ENCODE data around the gene RTN4IP1. TPM values are rescaled to one million over a fixed set of nuclear protein-coding genes. Genes with fewer than 3 reads are reported as not detected.

RTN4IP1 gene
- total and polyA plus RNA-seq, 9 of the 15 experiments (the other 6 are each of a cell fraction or from before 2014, with no cell fraction given) = 17.9 to 46.0 (median 22.2) TPM

GRCh38 chr6:106614166-106614565 is 15.1 kb downstream of the RTN4IP1 start (continued):
- TF ChIP-seq ZMIZ1 (IDR thresholded peaks at IDR 0.05; ENCODE audit: low read depth in 2 of 2, low read length in 2 of 2) = no peak
- no peak for TF ChIP-seq KAT7 (CRISPR knock-in tag; IDR thresholded peaks at IDR 0.05; ENCODE audit: borderline replicate concordance)
- no peak for TF ChIP-seq JUND (IDR thresholded peaks at IDR 0.05; ENCODE audit: borderline replicate concordance, low read depth, low read length)
- no peak for TF ChIP-seq JUND (tag; IDR thresholded peaks at IDR 0.05; ENCODE audit: borderline replicate concordance, low read depth, low read length)
- TF ChIP-seq ZFPM2 (CRISPR knock-in tag; IDR thresholded peaks at IDR 0.05) = no peak

- no peaks in the 10 kb centered on the region for H3K9me1 ChIP-seq (ENCODE audit: control insufficient read depth, insufficient read depth, low read length)
- H3K4me2 ChIP-seq (ENCODE audit: insufficient read depth, low read length) = no peak overlapping the region
- H4K20me1 ChIP-seq (replicated peaks; ENCODE audit: control insufficient read depth, insufficient read depth, low read length) = no peaks in the 10 kb centered on the region
- no peaks in the 10 kb centered on the region for H3K79me2 ChIP-seq (ENCODE audit: control insufficient read depth, insufficient read depth, low read length)
- DNase-seq (ENCODE audit: extremely low read depth in 1 of 4, low spot score in 3 of 4) = no peak
- H3K27me3 ChIP-seq (ENCODE audit: control insufficient read depth in 2 of 2, insufficient read depth in 2 of 2, low read length in 2 of 2) = no peaks in the 10 kb centered on the region
- ChIA-PET POLR2A (no interaction called here), CTCF (ENCODE audit: low intra/inter-chr PET ratio) (no interaction called here)
- no peak overlapping the region for H3K4me3 ChIP-seq
- in situ Hi-C loops (cut with MboI) (no loop called here), intact Hi-C loops (cut with micrococcal nuclease) (no loop called here)
- no peak overlapping the region for H3K9ac ChIP-seq (ENCODE audit: insufficient read depth in 1 of 2, low read depth in 2 of 2, low read length in 2 of 2)
- BruUV-seq (replicated peaks) = no TSS peak
- H3K4me1 ChIP-seq (replicated peaks in 1 of 2; ENCODE audit: control insufficient read depth in 2 of 2, insufficient read depth in 2 of 2, low read length in 2 of 2) = no peaks in the 10 kb centered on the region
- no peak for FAIRE-seq
- H2AFZ ChIP-seq (ENCODE audit: low read depth, low read length) = no peak overlapping the region
- H3K27ac ChIP-seq (ENCODE audit: extremely low read depth, low read depth, low read length) = no peak overlapping the region
- H3K36me3 ChIP-seq (ENCODE audit: control insufficient read depth, insufficient read depth, low read length) = peaks cover 23% of the 10 kb centered on the region
- no peak for ATAC-seq
- no peaks in the 10 kb centered on the region for H3K9me3 ChIP-seq (replicated peaks; ENCODE audit: control insufficient read depth, insufficient read depth, low read depth, low read length)
- WGBS (ENCODE audit: insufficient coverage, low coverage, missing lambda C conversion rate) = 92% methylated on average over 1 of the region's 1 CpG
- TF ChIP-seq OTX1 (CRISPR knock-in tag; IDR thresholded peaks at IDR 0.05) = no peak
- TF ChIP-seq ZNF274 (IDR thresholded peaks at IDR 0.05; ENCODE audit: borderline replicate concordance, low read depth, low read length) = no peak
- no peak for TF ChIP-seq ESRRA (IDR thresholded peaks at IDR 0.05; ENCODE audit: borderline replicate concordance, low read depth)
- TF ChIP-seq ZSCAN29 (IDR thresholded peaks at IDR 0.05) = no peak
- TF ChIP-seq ZEB2 (IDR thresholded peaks at IDR 0.05) = no peak
- TF ChIP-seq ZFPM2 (CRISPR knock-in tag; IDR thresholded peaks at IDR 0.05) = no peak
- no peak for TF ChIP-seq SREBF2 (CRISPR knock-in tag; IDR thresholded peaks at IDR 0.05)
- TF ChIP-seq ARID4B (CRISPR knock-in tag; IDR thresholded peaks at IDR 0.05) = no peak
- TF ChIP-seq ZNF174 (CRISPR knock-in tag; IDR thresholded peaks at IDR 0.05) = no peak
- no peak for TF ChIP-seq ILF3 (IDR thresholded peaks at IDR 0.05; ENCODE audit: borderline replicate concordance)
- no peak for TF ChIP-seq PURB (CRISPR knock-in tag; IDR thresholded peaks at IDR 0.05; ENCODE audit: low read depth)
- no peak for TF ChIP-seq TEAD1 (CRISPR knock-in tag; IDR thresholded peaks at IDR 0.05)
Measured at GRCh38 chr6:106613590-106613989, 15.7 kb downstream of the RTN4IP1 start.

Measured in K562 (cell line).